Lower leg skin (tissue), 4 donors: Measurements from ENCODE around the gene ATP2B3. TPM values are rescaled to one million over a fixed set of nuclear protein-coding genes. Genes with fewer than 3 reads are reported as not detected.

Source experiments
- DNase-seq, 2 donors: peaks; one replicate each; pipeline ENCODE4 v3.0.0-alpha.2; 2019; ENCODE audit warnings: low spot score in 2 of 2
- H3K4me3 ChIP-seq: fragments of 200-600 bp; sonication (generic); 2 replicates; pipeline ENCODE4 v1.5.1; 2017; ENCODE audit warnings: mild to moderate bottlenecking, low read depth; ENCODE audit not compliant: poor library complexity, severe bottlenecking
- POLR2A ChIP-seq, 2 donors: fragments of 450-650 bp; IDR thresholded peaks; one replicate each; pipeline ENCODE4 v1.6.1; 2016 to 2017; ENCODE audit warnings: antibody characterized with exemption in 2 of 2, mild to moderate bottlenecking in 1 of 2, moderate library complexity in 1 of 2
- WGBS, 2 donors: methylation state at CpG; one replicate each; pipeline ENCODE4 v1.1.5; 2018; 5-methylcytosine and 5-hydroxymethylcytosine counted together
- intact Hi-C: fragments of 100-400 bp; cut with DNase I; formaldehyde crosslinking; loops from one replicate; pipeline ENCODE4 v1.15.0; 2023; ENCODE audit warnings: low total_unique reads
- total RNA-seq, 4 donors: library from RNA; depleted of rRNA; stranded (reverse); fragments of >200 nt; gene quantifications; one replicate each; pipeline ENCODE4 v1.1.0, GENCODE V29; 2016
- TF ChIP-seq, protein P1 (sequence below), 3 donors: fragments of 450-650 bp; IDR thresholded peaks; one replicate each; pipeline ENCODE4 v1.5.1; 2016; ENCODE audit warnings: antibody characterized with exemption in 3 of 3, mild to moderate bottlenecking in 3 of 3, moderate library complexity in 2 of 3

ATP2B3 gene
- total RNA-seq, 4 donors from 2014 or later = 0.07 TPM; not detected in 3

DNA sequence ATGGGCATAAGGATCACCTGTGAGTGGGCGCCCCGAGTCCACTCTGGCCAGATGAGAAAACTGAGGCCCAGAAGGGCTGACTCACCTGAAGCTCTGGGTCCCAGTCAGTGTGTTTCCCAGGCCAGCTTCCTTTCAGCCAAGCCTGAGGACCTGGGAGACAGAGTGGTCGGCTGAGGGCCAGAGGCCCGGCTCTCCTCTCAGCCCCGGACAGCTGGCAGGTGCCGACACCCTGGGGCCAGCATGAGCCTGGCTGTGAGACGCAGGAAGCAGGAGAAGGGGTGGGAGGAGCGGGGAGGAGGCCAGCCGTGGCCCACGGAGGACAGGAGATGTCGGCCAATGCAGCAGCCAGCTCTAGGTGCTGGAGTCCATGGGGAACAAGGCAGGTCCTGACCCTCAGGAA lies 28.9 kb downstream of the ATP2B3 start:
- WGBS, 2 donors = 79 to 90% methylated on average over 10 to 11 of the region's 11 CpGs
- no peak overlapping the region for H3K4me3 ChIP-seq
- TF ChIP-seq, protein P1, sequence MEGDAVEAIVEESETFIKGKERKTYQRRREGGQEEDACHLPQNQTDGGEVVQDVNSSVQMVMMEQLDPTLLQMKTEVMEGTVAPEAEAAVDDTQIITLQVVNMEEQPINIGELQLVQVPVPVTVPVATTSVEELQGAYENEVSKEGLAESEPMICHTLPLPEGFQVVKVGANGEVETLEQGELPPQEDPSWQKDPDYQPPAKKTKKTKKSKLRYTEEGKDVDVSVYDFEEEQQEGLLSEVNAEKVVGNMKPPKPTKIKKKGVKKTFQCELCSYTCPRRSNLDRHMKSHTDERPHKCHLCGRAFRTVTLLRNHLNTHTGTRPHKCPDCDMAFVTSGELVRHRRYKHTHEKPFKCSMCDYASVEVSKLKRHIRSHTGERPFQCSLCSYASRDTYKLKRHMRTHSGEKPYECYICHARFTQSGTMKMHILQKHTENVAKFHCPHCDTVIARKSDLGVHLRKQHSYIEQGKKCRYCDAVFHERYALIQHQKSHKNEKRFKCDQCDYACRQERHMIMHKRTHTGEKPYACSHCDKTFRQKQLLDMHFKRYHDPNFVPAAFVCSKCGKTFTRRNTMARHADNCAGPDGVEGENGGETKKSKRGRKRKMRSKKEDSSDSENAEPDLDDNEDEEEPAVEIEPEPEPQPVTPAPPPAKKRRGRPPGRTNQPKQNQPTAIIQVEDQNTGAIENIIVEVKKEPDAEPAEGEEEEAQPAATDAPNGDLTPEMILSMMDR (IDR thresholded peaks at IDR 0.05) = no peak
- no peak for TF ChIP-seq POLR2A (IDR thresholded peaks at IDR 0.05)
- no peak for DNase-seq
- intact Hi-C loops = loop anchor here (5.0 kb wide), 1 partner anchor 1366 kb away; no protein-coding TSS in a partner anchor

DNA sequence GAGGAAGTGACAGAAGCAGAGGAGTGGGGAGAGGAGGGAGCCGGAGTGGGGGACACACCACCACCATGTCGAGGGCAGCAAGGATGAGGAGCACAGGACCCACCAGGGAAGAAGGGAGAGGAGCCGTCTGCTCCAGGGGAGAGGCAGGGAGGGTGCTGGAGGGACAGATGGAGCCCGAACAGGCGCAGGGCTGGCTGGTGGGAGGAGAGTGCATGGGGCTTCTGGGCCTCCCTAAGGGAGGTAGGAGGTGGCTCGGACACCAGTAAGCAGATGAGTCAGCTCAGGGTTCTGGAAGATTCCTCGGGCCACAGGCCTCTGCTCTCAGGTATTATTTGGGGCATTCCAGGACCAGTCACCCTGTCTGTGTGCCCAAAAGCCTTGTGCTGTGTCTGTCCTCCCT lies 29.8 kb downstream of the ATP2B3 start:
- DNase-seq = no peak
- TF ChIP-seq, protein P1 (IDR thresholded peaks at IDR 0.05) = no peak
- TF ChIP-seq POLR2A (IDR thresholded peaks at IDR 0.05) = no peak
- intact Hi-C loops = loop anchor here (5.0 kb wide), 1 partner anchor 1365 kb away; no protein-coding TSS in a partner anchor
- 64 to 78% methylated on average over 6 to 7 of the region's 7 CpGs for WGBS, 2 donors
- no peak overlapping the region for H3K4me3 ChIP-seq

DNA sequence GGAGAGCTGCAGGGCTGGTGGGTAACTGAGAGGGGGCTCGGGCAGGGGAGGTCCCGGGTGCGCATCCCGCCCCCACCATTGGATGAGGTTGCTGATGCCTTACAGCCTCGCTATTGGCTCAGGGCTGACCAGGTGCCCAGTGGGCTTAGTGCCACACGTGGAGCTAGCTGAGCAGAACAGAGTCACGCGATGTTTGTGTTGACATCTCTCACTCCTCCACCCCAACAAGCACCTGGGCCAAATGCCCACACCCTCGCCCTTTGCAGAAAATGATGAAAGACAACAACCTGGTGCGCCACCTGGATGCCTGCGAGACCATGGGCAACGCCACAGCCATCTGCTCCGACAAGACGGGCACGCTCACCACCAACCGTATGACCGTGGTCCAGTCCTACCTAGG lies 31.8 kb downstream of the ATP2B3 start:
- H3K4me3 ChIP-seq = no peak overlapping the region
- no peak for DNase-seq
- intact Hi-C loops = loop anchor here (5.0 kb wide), 1 partner anchor 1363 kb away; no protein-coding TSS in a partner anchor
- 80 to 90% methylated on average over 7 to 17 of the region's 17 CpGs for WGBS, 2 donors
- no peak for TF ChIP-seq POLR2A (IDR thresholded peaks at IDR 0.05)
- TF ChIP-seq, protein P1 (IDR thresholded peaks at IDR 0.05) = no peak

DNA sequence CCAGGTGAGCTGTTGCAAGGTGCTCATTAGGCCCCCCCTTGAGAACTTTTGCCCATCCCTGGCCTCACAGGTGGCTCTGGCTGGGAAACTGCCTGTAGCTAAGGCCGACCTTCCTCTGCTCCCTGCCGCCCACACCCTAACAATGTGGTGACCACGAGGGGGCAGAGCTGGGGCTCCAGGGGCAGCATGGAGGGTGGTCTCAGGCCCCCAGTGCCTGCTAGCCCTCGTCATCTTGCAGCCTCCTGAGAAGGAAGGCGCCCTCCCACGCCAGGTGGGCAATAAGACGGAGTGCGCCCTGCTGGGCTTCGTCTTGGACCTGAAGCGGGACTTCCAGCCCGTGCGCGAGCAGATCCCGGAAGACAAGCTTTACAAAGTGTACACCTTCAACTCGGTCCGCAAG lies 32.4 kb downstream of the ATP2B3 start:
- DNase-seq = no peak
- 85 to 91% methylated on average over 11 to 16 of the region's 16 CpGs for WGBS, 2 donors
- intact Hi-C loops = loop anchor here (5.0 to 10.0 kb wide), 2 partner anchors 115 to 1362 kb away; no protein-coding TSS in a partner anchor

DNA sequence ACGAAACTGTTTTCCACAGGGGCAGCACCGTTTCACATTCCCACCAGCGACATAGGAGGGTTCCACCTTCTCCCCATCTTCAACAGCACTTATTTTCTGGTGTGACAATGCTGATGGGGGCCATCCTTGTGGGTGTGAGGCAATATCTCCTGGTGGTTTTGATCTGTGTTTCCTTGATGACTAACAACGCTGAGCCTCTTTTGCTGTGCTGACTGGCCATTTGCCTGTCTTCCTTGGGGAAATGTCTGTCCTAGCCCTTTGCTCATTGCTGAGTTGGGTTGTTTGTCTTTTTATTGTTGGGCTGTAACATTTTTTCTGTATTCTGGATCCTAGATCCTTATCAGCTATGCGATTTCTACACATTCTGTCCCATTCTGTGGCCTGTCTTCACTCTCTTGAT lies 33.7 kb downstream of the ATP2B3 start:
- DNase-seq = no peak
- intact Hi-C loops = loop anchor here (10.0 kb wide), 1 partner anchor 114 kb away; no protein-coding TSS in a partner anchor
- no peak for TF ChIP-seq POLR2A (IDR thresholded peaks at IDR 0.05)
- TF ChIP-seq, protein P1 (IDR thresholded peaks at IDR 0.05) = no peak
- no peak overlapping the region for H3K4me3 ChIP-seq
- 89 to 91% methylated on average over 5 of the region's 5 CpGs for WGBS, 2 donors

More for the DNA sequence above, 32.4 kb downstream of the ATP2B3 start:
- no peak for TF ChIP-seq POLR2A (IDR thresholded peaks at IDR 0.05)
- TF ChIP-seq, protein P1 (IDR thresholded peaks at IDR 0.05) = no peak
- no peak overlapping the region for H3K4me3 ChIP-seq
